Fibroblast of upper back skin (primary cell): ENCODE data around the gene GRID2.
"Not testable (repeated sequence)": the region's sequence is repeated elsewhere in the genome, so short reads cannot be mapped to it uniquely, and the experiment has no call there.

Experiments used
- DNase-seq: peaks from one replicate; pipeline ENCODE4 v3.0.0-alpha.2; 2013

Gene GRID2

DNA sequence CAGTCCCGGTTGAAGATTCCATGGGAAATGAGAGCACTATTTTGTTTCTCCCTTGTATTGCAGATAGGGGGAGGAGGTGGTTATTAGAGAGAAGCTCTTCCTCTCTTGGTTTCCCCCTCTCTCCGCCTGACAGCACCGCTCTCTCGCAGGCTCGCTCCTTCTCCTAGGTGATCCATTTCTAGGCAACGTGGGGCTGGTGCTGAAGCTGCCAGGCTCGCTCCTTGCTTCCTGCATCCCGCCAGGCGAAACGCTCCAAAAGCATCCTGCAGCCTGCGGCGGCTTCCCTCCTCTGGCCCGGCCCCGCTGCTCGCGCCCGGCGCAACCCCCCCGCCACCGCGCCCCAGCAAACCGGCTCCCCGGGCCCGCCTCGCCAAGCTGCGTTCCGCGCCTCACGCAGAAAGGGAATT lies at the start of gene GRID2:
GRID2 (plus strand) TSS at position 346 of the 407 bp plus-strand sequence.
- peak; percentile 17 for DNase-seq

DNA sequence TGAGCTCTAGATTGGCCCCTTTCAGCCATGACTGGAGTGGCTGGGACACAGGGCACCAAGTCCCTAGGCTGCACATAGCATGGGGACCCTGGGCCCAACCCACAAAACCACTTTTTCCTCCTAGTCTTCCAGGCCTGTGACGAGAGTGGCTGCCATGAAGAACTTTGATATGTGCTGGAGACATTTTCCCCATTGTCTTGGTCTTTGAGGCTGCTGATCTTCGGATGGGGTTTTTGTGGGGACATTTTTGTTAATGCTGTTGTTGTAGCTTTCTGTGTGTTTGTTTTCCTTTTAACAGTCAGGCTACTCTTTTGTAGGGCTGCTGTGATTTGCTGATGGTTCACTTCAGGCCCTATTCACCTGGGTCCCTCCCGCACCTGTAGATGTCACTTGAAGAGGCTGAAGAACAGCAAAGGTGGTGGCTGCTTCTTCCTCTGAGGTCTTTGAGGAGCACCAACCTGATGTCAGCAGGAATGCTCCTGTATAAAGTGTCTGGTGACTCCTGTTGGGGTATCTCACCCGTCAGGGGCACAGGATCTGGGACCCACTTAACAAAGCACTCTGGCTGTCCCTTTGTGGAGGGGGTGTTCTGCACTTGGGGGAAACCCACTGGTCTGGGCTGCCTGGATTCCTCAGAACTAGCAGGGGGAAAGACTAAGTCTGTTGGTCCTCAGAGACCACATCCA lies 49.6 kb upstream of the GRID2 start:
- no peak for DNase-seq

DNA sequence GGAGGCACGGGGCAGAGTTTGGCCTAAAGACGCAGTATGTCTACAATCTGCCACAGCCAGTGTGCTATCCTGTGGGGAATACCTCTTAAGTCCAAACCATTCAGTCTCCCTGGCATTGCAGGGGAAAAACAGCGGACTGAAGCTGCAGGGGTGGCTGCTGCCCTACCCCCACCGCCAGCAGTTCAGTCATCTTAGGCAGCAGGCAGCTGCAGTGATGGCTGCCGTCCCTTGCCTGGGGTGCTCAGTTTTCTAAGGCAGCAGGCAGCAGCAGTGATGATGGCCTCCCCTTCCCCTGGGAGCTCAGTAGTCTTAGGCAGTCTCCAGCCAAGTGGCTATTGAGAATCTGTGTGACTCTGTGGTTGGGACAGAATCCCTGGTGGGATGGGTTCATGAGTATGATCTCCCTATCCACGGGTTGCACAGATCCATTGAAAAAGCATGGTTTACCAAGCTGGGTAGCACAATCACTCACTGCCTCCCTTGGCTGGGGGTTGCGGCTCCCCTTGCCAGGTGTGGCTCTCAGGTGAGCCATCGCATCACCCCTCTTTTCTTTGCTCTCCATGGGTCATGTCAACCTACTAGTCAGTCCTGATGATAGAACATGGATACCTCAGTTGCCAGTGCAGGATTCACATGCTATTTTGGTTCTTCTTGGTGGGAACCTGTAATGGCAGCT lies 48.9 kb upstream of the GRID2 start:
- DNase-seq, result no peak

- DNase-seq, result no peak
These were observed 47.9 kb upstream of the GRID2 start for GRCh38 chr4:92255920-92256244.

DNA sequence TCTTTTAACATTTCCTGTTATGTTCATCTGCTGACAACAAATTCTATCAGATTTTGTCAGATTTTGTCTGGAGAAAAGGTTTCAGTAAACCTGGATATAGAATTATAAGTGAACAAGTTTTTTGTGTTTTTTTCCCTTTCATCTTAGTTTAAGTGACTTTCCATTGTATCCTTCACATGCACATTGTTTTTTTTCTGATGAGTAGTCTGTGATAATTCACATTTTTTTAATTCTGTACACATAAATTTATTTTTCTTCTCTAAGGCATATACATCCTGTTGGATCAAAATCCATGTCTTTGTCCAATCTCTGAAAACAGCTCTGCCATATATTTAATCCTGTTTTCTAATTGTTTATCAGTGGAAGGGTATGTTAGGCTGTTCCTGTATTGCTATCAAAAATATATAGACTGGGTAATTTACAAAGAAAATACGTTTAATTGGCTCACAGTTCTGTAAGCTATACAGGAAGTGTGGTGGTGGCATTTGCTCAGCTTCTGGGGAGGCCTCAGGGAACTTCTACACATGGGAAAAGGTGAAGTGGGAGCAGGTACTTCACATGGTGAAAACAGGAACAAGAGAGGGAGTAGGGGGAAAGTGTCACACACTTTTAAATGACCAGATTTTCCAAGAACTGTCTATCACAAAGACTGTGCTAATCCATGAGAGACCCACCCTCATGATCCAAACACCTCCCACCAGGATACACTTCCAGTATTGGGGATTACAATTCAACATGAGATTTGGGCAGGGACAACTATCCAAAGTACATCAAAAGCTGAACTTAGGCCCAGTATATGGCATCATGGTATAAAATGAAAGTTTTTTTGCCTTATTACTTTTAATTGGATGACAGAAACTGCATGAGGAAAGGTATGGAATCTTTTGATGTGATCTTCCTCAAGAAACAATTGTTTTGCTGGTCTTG lies 45.6 kb upstream of the GRID2 start:
- no peak for DNase-seq

- DNase-seq, result no peak
These were observed 42.5 kb upstream of the GRID2 start for GRCh38 chr4:92261256-92261655.

GRCh38 chr4:92262371-92262770 lies 41.4 kb upstream of the GRID2 start:
- no peak for DNase-seq

GRCh38 chr4:92263010-92263409 lies 40.8 kb upstream of the GRID2 start:
- no peak for DNase-seq

- DNase-seq, result no peak
These were observed 40.2 kb upstream of the GRID2 start for GRCh38 chr4:92263575-92263974.

DNA sequence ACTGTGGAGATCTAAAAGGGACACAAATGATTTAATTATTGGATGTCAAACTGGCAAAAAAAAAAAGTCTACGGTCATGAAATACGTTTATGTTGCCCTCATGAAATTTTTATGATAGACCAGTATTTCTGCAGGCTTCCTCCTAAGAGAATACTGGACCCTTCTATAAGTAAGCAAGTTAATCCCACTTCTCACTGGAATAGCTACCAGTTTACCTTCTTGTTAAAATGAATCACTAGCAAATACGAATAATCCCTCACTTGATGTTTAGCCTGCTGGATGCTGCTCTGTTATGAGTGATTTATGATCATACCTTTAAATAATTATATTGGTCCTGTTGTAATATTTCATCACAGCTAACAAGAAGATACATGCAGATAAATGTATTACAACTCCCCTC lies 39.6 kb upstream of the GRID2 start:
- no peak for DNase-seq

- DNase-seq, result no peak
These were observed 38.7 kb upstream of the GRID2 start for GRCh38 chr4:92265021-92265420.

- no peak for DNase-seq
These were observed 38.0 kb upstream of the GRID2 start for GRCh38 chr4:92265798-92266197.

- no peak for DNase-seq
These were observed 37.2 kb upstream of the GRID2 start for GRCh38 chr4:92266521-92266920.

DNA sequence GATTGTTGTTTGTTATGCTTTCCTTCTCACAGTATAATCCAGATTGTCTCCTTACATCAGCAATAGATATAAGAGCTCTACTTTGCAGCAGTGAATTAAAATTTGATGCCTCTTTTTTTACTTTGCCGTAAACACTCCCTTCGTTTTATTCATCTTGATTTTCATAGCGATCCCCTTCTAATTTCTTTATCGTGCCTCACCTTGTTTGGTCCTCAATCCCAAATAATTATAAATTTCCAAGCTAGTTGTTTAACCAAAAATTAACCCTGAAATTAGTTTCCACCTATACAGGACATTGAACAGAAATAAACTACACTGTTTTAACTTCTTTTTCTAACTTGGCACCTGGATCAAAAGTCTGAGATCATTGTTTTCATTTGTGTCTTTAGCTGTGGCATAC lies 35.1 kb upstream of the GRID2 start:
- DNase-seq, result no peak

DNA sequence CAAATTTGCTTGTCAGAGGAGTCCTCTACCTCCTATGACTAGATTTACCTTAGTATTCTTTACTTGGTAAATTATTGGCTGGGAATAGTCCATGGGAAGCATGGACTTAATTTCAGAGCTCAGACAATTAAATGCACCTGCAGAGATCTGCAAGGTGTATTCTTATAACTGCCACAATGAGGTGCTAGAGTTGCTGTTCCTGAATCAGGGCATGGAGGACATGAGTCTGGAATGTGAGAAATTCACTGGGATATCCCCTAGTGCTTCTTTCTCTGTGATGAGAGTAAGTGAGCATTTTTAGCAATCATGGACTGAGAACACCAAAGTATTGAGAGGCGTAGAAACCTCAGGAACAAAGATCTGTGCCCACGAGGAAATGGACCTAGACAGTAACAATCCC lies 32.9 kb upstream of the GRID2 start:
- DNase-seq, result peak; percentile 7

DNA sequence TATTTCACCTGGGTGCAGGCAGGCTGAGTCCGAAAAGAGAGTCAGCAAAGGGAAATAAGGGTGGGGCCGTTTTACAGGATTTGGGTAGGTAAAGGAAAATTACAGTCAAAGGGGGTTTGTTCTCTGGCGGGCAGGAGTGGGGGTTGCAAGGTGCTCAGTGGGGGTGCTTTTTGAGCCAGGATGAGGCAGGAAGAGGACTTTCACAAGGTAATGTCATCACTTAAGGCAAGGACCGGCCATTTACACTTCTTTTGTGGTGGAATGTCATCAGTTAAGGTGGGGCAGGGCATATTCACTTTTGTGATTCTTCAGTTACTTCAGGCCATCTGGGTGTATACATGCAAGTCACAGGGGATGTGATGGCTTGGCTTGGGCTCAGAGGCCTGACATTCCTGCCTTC lies 32.2 kb upstream of the GRID2 start:
- DNase-seq, result not testable (repeated sequence)

DNA sequence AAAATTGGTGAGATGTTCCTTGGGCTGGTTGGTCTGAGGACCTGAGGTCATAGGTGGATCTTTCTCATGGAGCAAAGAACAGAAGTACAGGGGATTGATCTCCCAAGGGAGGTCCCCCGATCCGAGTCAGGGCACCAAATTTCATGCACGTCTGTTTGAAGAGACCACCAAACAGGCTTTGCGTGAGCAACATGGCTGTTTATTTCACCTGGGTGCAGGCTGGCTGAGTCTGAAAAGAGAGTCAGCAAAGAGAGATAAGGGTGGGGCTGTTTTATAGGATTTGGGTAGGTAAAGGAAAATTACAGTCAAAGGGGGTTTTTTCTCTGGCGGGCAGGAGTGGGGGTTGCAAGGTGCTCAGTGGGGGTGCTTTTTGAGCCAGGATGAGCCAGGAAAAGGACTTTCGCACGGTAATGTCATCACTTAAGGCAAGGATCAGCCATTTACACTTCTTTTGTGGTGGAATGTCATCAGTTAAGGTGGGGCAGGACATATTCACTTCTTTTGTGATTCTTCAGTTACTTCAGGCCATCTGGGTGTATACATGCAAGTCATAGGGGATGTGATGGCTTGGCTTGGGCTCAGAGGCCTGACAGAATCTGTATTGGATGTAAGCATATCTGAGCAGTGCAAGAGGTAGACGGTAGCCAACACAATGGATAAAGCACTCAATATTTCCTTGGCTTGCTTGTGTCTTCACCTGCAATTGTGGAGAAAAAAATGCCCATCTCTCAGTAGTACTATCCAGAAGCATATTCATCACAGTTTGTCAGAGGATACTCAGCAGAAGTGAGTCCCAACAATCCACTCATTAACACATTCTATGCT lies 26.5 kb upstream of the GRID2 start:
- not testable (repeated sequence) for DNase-seq

DNA sequence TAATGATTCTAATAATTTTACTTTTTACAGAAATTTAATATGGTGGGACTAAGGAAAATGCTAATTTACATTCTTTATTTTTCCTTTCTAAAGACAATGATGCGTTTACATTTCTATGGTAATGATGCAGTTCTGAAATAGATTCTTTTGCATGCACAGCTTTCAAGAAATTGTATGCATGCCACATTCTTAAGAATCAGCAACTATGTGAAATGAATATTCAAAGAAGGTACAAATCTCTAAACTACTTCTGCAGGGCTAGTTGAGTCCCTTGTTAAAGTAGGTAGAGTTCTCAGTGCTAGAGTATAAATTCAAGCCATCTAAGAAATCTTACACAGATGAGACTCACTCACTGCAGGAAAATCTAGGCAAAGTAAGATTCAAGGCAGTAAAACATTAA lies 24.5 kb upstream of the GRID2 start:
- DNase-seq, result no peak

- peak; percentile 25 for DNase-seq
These were observed 4.6 kb upstream of the GRID2 start for GRCh38 chr4:92299152-92299551.

DNA sequence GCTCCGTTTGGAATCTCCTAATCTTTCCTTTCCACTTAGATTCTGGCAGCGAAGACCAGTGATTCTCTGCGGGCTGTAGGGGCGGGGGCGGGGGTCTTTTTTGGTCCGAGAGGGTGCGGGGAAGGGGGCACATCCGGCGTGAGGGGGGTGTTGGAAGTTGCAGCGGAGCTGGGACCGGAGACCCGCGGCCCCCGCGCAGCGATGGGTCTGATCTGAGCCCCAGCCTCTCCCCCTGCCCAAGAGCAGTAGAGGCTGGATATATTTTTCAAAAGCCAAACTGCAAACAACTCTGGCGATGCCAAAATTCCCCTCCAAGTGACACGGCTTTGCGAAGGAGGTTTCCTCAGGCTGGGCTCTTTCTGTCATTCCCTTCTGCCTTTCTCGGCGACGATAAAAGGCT lies 355 bp downstream of the GRID2 start:
- no peak for DNase-seq

DNA sequence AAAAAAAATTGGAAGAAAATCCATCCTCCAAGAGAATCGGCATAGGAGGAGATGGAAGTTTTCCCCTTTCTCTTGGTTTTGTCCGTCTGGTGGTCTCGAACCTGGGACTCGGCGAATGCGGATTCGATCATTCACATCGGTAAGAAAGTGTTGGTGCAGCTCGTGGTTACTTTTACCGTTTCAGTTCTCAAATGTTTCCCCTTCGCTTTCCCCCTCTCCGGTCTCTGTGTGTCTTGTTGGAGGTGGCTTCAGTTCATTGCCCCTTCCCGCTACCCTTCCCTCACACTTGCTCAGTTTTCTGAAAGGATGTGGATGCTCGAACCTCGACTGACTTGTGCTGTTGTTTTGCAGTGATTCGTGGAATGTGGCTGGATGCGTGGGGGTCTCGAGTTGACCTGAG lies 840 bp downstream of the GRID2 start:
- no peak for DNase-seq

DNA sequence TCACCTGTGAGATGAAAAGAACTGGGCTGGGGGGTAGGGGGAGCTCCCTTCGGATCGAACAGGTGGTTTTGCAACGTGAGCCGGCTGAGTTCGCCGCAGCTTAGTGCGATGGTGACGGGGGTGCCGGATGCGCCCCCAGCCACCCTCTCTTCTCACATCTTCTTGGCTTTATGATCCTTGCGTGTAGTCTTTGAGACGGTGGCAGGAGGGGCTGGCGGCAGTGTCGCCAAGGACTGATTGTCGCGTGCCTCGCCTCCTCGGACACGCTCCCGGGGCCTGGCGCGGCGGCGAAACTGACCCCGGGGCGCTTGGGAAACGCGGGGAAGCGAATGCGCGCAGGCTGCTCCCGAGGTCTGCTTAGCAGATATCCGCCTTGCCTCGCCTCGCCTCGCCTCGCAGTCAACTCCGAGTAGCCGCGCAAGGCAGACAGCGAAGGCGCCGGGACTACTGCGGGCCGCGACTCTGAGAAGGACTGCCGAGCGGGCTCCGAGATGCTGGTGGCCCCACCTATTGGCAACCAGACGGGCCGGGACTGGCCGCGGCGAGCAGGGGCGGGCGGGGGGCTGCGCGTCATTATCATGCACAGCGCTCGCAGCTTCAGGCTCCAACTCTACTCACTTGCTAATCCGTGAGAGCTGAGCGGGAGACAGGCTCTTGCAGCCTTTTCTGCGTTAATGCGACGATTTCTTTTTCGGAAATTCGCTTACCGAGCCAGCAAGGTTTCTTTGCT lies 1.5 kb downstream of the GRID2 start:
- DNase-seq, result peak; percentile 41
